Right renal pelvis (tissue), 4 donors: ENCODE results near the gene RNF214. TPM values are rescaled to one million over a fixed set of nuclear protein-coding genes. Genes with fewer than 3 reads are reported as not detected.

Source experiments
- DNase-seq, 4 donors: peaks; one replicate each; pipeline ENCODE4 v3.0.0-alpha.2; 2013; ENCODE audit warnings: low read depth in 4 of 4, low spot score in 3 of 4, missing footprints in 1 of 4
- polyA plus RNA-seq, 4 donors: library from polyadenylated mRNA; unstranded; fragments of 120-200 nt; gene quantifications; one replicate each; pipeline ENCODE4 v1.2.1, GENCODE V29; 2013; ENCODE audit not compliant: insufficient read length in 4 of 4

RNF214 gene
- polyA plus RNA-seq, 4 donors = 25.9 to 34.7 (median 30.1) TPM

DNA sequence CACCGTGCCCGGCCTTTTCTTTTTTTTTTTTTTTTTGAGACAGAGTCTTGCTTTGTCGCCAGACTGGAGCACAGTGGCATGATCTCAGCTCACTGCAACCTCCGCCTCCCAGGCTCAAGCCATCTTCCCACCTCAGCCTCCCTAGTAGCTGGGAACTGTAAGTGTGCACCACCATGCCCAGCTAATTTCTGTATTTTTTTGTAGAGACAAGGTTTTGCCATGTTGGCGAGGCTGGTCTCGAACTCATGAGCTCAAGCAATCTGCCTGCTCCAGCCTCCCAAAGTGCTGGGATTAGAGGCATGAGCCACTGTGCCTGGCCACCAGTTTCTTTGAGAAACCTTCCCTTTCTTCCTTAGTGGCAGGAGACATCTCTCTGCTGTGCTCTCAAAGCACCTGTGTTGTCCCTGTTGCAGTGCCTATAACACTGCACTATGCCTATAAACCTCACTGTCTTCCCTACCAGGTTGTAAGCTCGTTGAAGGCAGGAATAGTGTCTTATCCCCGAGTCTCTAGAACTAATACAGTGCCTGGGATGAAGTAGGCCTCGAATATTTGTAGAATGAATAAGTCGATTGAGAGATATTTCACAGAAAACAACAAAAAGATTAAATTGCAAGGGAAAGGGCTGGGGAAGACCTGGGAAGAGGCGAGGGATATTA lies 19.6 kb upstream of the RNF214 start:
- no peak for DNase-seq

DNA sequence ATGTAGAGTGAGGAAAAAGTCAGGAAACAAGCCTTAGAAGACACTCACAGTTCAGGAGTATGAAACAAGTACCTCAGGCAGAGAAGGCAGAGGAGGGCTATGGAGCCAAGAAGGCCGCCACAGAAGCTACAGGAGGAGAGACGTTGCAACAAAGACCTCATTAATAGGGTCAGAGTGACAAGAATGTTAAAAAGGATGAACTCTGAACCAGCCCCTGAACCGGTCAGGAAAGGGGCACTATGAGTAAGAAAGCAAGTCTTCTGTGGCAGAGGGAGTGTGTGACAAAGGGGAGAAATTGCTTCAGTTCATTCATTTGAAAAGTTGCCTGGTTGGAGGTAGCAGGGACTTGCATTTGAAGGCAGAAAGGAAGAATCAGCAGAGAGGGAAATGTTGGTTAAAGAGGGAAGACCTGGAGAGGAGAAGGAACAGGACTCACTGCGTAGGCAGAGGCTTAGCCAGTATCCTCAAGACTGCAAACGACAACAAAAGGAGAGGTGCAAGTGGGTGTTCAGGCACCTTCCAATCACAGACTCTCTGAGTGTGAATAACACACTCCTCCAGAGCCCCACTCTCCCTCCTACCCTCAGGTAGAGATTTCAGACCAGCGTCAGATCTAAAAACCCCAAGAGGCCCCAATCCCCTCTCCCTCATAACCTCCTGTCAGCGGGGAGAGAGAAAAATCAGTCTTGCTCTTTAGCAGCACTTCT lies 17.9 kb upstream of the RNF214 start:
- no peak for DNase-seq

DNA sequence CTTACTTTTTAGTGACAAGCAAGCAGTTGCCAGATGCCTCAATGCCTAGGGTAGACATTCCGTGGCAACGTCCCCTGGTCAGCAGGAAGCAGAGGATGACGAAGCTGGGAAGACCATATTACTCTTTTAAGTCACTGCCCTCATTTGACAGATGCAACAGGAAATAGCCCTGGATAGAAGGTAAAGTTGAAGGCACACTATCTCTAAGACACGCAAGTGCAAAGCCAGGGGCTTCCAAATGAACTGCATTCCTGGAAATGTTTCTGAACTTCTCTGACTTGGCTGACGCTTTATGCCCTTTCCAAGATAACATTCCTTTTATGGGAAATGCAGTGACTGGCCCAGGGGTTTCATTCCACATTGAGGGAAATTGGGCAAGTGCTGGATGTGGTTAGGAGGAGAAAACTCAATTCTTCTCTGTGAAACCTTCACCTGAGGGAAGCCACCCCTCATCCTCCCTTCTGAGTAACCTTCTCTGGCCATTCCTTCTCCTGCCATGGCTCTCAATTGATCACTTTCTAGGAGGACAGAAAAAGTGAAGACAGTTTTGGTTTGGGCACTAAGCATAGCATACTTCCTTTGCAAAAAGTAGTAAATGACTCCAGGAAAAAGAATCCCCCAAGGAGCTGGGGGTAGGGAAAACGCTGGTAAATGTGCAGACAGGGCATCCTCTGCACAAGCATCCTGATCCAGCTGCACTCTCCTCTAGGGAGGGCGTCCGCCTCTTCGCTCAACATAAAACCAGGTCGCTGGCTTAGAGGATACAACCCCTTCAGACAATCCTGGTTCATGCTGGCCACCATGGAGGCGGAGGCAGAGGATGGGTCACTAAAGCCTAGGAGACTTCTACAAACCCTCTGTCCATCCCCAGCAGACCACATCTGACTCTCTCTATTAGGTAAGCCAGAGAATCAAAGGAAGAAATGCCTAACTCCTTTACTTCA lies 15.1 kb upstream of the RNF214 start:
- no peak for DNase-seq

- DNase-seq = no peak
Measured at GRCh38 chr11:117218133-117218915, 14.1 kb upstream of the RNF214 start.

DNA sequence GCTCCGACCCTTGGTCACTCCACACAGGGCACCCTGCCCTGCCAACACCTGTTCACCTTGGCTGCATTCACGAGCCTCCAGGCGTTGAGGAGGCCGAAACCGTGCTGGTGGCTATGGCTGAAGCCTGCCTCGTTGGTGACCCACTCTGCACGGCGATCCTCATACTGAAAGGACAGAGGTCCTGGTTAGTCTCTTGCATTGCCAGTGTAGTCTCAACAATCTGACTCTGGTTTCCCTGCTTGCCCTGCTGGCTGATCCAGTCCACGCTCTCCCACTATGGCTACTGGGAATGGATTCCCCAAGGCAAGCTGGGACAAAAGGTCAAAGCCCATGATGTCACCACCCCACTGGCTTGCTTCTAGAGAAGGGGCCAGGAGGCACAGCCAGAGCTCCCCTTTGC lies 13.5 kb upstream of the RNF214 start:
- no peak for DNase-seq

GRCh38 chr11:117219455-117219854 lies 13.0 kb upstream of the RNF214 start:
- DNase-seq = no peak

DNA sequence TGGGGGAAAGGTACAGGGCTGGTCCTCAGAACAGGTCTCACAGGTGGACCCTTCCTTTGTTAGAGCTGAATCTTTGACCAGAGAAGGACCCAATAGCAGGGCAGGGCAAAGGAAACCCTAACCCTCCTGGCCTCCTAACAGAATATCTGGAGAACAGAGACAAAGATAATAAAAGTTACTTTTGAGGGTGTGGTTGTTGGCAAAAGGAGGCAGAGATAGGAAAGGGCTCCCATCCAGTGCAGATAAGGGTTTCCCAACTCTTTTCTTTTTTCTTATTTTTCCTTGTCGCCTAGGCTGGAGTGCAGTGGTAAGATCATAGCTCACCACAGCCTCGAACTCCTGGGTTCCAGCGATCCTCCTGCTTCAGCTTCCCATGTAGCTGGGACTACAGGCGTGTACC lies 12.5 kb upstream of the RNF214 start:
- DNase-seq = no peak

DNA sequence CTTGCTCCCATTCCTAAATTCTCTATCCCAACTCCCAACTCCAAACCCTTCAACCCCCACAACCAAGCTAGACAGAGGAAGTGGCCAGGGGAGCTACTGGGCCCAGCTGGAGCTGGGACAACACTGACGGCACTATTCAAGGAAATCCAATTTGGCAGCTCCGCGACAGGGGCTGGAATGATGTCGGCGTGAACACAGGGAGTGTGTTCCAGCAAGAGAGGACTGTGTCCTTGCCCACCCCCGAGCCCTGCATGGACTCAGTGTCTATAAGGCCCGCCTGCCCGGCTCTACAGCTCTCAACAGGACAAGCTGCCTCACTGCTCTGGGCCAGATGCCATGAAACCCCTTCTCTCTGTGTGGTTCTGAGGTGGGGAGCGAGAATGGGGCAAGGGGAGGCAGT lies 11.9 kb upstream of the RNF214 start:
- no peak for DNase-seq

DNA sequence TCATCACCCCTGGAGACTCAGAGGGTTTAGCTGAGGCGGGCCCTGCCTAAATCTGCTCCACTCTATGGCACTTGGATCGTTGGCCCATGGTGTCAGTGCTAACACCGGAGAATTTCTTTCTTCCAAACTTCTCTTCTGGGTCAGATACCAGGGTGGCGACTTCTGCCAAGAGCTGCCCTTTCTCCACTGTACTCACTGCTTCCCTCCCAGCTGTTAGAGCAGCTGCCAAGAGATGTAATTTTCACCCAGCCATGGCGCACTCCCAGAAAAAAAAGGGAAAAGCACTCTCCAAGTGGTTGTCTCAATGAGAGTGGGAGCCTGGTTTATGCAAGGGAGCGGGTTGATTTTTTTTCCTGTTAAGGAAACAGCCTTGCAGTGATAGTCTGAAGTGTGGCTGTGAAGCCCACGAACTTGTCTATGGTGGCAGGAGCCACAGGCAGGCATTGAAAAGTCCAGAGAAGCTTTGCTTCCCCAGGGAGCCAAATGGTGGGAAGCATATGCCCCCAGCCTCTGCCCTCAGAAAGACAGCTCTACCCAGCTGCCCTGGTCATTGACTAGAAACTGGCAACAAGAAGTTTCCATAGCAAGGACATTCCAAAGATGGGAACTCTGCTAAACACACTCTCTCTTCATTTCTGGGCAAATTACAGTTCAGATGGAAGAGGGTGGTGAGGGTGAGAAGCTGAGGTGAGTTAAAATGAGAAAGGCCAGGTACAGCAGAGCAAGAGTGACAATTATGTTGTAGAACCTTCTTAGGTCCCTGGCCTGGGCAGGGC lies 11.3 kb upstream of the RNF214 start:
- no peak for DNase-seq

- DNase-seq = no peak
Measured at GRCh38 chr11:117221775-117222517, 10.5 kb upstream of the RNF214 start.

DNA sequence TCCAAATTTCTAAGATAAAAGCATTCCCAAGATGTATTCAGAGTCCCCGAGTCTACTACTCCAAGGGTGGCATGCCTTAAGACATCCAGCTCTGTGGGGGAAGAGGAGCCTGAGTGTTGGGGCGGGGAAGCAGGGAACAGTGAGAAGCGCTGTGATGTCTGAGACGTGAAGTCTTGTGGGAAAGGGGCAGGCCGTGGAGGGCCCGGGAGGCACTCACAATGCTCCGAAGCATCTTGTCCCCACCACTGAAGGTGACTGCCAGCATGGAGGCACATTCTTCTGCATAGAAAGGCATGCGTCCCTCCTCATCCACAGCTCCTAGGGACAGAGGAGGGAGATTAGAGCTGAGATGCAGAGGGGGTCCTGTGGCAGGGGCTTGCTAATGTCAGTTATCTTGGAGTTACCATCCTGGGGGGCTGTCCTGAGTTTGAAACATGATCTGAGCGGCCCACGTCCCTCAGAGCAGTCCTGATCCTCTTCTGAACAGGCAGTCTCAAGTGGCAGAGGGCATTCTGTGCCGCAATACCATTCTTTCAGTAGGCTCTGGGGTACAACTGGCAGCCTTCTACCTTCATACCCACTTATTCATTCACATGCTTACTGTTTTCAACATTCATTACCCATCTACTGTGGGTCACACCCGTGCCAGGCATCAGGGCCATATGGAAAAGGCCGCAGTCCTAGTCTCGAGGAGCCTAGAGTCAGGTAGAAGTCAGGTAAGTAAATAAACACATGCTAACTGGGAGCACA lies 9.3 kb upstream of the RNF214 start:
- DNase-seq = no peak

- no peak for DNase-seq
Measured at GRCh38 chr11:117223741-117224689, 8.5 kb upstream of the RNF214 start.

- DNase-seq = no peak
Measured at GRCh38 chr11:117225553-117226170, 6.8 kb upstream of the RNF214 start.

- DNase-seq = peak; percentile 66 to 78 (median 70)
Measured at GRCh38 chr11:117226388-117227385, 5.8 kb upstream of the RNF214 start.

DNA sequence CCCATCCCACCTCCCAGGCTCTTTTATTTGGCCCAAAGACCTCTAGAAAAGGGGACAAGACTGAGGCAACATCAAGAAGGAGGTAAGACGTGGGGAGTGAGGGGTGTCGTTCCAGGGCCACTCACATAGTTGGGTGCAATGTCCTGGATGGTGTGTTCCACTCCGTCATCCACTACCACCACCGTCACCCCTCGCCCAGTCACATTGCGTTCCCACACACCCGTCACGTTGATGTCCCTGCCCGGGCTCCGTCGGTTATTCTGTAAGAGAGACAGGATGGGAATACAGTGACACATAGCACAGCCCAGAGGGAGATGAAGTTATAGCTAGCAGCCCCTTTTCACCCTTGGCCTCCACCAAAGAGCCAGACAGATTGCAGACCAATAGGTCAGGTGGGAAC lies 4.4 kb upstream of the RNF214 start:
- DNase-seq = no peak

GRCh38 chr11:117229411-117229810 lies 3.1 kb upstream of the RNF214 start:
- DNase-seq = no peak
